Measurements from ENCODE around the gene BMP8A.

DNA sequence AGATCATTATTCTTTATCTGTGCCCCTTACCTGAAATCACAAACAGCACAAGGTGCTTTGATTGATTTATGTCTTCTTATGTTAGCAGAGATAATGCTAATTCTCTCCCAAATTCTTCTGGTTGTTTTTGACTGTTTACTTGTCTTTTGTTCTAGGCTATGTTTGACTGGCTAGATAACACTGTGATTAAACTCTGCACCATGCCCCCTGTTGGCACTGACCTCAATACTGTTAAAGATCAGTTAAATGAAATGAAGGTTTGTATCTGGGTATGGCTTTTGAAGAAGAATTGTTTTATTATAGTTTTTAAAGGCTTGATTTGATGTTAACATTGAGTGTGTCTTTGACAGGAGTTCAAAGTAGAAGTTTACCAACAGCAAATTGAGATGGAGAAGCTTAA lies 49.6 kb upstream of the BMP8A start:
- TF ChIP-seq POLR2AphosphoS5 (IDR thresholded peaks at IDR 0.05; ENCODE audit: low read depth, low read length) (no peak), TAF1 (IDR thresholded peaks at IDR 0.05; ENCODE audit: borderline replicate concordance, insufficient read depth, low read length) (no peak)
- TF ChIP-seq, protein P1, sequence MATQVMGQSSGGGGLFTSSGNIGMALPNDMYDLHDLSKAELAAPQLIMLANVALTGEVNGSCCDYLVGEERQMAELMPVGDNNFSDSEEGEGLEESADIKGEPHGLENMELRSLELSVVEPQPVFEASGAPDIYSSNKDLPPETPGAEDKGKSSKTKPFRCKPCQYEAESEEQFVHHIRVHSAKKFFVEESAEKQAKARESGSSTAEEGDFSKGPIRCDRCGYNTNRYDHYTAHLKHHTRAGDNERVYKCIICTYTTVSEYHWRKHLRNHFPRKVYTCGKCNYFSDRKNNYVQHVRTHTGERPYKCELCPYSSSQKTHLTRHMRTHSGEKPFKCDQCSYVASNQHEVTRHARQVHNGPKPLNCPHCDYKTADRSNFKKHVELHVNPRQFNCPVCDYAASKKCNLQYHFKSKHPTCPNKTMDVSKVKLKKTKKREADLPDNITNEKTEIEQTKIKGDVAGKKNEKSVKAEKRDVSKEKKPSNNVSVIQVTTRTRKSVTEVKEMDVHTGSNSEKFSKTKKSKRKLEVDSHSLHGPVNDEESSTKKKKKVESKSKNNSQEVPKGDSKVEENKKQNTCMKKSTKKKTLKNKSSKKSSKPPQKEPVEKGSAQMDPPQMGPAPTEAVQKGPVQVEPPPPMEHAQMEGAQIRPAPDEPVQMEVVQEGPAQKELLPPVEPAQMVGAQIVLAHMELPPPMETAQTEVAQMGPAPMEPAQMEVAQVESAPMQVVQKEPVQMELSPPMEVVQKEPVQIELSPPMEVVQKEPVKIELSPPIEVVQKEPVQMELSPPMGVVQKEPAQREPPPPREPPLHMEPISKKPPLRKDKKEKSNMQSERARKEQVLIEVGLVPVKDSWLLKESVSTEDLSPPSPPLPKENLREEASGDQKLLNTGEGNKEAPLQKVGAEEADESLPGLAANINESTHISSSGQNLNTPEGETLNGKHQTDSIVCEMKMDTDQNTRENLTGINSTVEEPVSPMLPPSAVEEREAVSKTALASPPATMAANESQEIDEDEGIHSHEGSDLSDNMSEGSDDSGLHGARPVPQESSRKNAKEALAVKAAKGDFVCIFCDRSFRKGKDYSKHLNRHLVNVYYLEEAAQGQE (IDR thresholded peaks at IDR 0.05; ENCODE audit: insufficient read depth in 1 of 2, low read depth in 2 of 2, low read length in 2 of 2): no peak
